NCI-H2196 treated with DMSO at 0.1 percent for 48 hours (cell line): Measurements from ENCODE around the gene FZD10.

Experiments used
- DNase-seq: peaks from one replicate; lab custom pipeline; 2025; ENCODE audit not compliant: unreplicated experiment; lab: John Stamatoyannopoulos, UW

Gene FZD10

GRCh38 chr12:130162267-130162666 is at the start of gene FZD10:
Gene FZD10 (plus strand): TSS chr12:130162464. CDS start chr12:130162943, 479 bp downstream.
- no peak for DNase-seq

DNA sequence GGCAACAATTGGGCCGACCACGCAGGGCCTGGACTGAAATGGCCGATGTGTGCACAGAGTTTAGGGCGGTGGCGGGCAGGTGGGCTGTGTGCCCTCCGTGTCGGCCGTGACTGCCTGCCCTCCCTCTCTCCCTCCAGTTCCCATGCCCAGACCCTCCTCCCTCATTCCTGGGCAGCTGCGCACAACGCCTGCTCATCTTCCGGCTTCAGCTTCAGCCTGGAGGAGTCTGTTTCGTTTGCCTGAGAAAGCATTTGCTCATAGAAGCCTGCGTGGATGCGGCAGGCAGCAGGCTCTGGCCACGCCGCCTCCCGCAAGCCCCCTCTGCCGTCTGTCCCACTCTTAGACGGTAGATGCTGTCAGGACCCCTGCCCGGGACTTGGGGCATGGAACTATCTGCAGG is 47.3 kb upstream of the FZD10 start:
- no peak for DNase-seq

DNA sequence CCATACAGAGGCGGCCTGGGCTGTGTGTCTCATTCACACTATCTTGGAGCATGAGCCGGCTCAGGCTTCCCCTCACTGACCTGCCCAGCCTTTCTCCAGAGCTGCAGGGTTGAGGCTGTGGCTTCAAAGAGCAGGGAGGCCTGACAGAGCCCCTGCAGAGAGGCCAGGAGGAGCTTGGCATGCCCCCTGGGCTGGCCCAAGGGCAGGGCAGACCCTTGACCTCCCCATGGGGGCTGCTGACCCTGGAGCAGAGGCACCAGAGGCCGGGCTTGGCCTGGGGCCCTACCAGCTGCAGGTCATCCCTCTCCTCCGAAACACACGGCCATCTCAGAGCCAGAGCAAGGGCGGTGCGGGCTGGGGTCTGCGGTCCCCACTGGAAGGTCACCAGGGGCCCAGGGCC is 46.6 kb upstream of the FZD10 start:
- no peak for DNase-seq

GRCh38 chr12:130116791-130117190 is 45.5 kb upstream of the FZD10 start:
- no peak for DNase-seq

GRCh38 chr12:130117233-130117632 is 45.0 kb upstream of the FZD10 start:
- no peak for DNase-seq

- no peak for DNase-seq
These were observed 44.6 kb upstream of the FZD10 start for GRCh38 chr12:130117701-130118100.

DNA sequence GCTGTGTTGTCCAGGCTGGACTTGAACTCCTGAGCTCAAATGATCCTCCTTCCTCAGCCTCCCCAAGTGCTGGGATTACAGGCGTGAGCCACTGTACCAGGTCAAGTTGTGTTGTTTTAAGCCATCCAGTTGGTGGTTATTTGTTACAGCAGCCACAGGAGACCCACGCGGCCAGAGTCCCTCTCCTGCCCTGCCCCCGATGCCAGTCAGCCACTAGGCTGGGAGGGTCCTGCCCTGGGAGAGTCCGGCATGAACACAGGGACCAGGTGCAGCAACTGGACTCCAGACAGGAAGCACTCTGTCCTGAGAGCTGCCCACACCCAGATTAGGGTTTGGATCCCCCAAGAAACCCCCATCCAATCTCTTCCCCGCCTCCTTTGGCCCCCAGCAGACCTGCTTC is 44.1 kb upstream of the FZD10 start:
- DNase-seq: no peak

- no peak for DNase-seq
These were observed 42.9 kb upstream of the FZD10 start for GRCh38 chr12:130119241-130119861.

DNA sequence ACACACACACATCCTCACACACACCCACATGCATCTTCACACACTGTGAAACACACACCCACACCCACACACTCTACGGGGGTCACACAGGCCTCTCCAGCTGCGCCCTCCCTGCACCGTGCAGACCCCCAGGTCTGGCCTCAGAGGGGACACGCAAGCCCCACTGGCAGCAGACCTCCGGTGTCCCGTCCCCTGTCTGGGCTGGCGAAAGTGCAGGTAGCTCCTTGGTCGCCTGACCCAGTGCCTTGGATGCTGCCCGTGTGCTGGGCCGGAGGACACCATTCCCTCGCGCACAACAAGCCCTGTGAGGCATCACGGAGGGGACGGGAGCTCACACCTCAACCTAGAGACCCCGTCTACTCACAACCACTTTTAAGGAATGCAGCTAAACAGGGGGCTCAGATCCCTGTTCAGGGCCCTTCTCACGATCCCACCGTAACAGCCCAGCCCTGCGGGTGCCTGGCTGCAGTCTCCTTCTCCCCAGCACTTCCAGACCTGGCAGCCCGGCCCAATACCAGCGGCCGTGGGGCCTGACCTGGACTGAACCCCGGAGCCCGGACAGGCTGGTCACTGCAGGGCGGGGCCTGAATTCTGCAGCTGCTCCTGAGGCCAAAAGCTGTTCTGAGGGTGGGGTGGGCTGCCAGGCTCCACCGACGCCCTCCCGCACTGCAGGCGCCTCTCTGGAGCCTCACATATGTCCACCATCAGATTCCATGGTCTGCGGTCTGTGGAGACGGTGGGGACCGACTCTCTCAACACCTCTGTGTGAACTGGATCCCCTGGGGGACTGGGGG is 42.1 kb upstream of the FZD10 start:
- no peak for DNase-seq

DNA sequence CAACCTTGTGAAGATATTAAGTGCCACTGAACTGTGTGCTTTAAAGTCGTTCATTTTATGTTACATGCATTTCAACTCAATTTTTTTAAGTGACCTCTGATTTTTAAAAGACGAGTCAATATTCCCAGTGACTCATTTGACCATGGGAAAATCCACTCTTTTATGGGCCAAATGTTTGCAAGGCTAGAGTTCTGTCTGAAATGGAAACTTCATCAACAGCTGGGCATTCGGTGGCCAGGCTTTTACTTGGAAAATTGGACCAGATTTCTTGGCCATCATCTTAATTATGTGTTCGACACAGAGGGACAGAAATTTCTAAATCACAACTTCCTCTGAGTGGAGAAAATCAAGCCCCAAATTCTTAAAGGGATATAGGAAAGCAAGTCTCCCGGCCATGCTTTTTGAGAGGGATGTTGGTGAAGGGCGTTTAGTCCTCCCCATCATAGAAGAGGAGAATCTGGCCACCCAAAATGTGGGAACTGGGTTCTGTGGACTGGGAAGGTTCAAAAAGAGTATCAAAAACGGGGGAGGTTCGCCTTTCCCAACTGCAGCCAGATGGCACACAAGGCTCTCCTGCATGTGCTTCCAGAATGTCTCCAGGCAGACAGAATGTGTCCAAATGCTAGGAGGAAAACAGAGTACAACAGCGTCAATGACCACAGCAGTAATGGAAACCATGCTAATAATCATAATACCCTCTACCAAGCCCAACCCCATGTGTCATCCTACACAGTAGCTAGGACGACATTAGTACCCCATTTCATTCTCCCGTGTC is 40.9 kb upstream of the FZD10 start:
- no peak for DNase-seq

DNA sequence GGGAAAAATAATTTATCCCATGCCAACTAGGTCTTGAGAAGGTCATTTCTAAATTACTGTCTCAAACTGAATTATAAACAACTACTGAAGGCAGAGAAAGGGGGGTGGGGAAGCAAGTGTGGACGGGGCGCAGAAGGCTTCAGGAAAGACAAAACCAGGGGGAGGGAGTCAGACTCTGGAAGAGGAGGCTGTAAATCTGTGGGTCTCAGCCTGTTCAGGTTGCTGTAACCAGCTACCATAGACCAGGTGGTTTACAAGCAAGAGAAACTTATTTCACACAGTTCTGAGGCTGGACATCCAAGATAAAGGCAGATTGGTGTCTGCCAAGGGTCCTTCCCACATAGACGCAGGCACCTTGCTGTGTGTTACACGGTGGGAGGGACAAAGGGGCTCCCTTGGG is 39.9 kb upstream of the FZD10 start:
- DNase-seq: no peak

- no peak for DNase-seq
These were observed 38.2 kb upstream of the FZD10 start for GRCh38 chr12:130124106-130124505.

DNA sequence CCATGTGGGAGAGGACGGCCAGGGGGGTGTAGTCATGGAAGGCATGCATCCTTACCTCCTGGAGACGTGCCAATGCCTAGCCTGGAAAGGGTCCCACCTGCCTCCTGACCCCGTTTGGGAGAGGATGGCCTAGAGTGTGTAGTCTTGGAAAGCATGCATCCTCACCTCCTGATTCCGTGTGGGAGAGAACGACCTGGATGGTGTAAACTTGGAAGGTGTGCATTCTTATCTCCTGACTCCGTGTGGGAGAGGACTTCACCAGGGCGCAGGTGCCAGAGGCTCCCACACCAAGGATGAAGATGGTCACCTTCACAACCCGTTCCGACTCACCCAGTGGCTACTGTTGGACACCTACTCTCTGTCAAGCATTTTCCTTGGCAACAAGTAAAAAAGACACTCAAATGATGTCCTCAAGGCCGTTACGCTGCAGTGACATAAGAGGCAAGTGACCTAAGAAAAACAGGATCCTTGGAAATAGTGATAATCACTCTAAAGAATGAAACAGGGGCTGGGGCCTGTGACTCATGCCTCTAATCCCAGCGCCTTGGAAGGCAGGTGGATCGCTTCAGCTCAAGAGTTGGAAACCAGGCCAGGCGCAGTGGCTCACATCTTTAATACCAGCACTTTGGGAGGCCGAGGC is 37.5 kb upstream of the FZD10 start:
- no peak for DNase-seq

- DNase-seq: no peak
These were observed 36.2 kb upstream of the FZD10 start for GRCh38 chr12:130126023-130126432.

DNA sequence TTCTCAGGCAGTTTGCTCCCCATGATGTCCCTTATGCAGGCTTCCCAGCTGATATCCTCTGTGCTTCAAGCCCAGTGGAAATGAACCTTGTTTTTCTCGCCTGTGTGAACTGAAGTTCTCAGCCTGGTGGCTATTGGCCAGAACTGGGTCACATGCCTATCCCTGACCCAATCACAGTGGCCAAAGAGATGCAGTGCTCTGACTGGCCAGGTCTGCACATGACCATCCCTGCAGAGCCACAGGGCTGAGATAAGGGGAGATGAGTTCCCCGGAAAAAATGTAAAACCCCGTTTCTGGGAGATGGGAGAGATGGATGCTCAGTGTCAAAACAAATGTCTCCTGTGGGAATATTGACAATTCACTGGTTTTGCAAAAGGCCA is 34.7 kb upstream of the FZD10 start:
- peak; percentile 6 for DNase-seq

DNA sequence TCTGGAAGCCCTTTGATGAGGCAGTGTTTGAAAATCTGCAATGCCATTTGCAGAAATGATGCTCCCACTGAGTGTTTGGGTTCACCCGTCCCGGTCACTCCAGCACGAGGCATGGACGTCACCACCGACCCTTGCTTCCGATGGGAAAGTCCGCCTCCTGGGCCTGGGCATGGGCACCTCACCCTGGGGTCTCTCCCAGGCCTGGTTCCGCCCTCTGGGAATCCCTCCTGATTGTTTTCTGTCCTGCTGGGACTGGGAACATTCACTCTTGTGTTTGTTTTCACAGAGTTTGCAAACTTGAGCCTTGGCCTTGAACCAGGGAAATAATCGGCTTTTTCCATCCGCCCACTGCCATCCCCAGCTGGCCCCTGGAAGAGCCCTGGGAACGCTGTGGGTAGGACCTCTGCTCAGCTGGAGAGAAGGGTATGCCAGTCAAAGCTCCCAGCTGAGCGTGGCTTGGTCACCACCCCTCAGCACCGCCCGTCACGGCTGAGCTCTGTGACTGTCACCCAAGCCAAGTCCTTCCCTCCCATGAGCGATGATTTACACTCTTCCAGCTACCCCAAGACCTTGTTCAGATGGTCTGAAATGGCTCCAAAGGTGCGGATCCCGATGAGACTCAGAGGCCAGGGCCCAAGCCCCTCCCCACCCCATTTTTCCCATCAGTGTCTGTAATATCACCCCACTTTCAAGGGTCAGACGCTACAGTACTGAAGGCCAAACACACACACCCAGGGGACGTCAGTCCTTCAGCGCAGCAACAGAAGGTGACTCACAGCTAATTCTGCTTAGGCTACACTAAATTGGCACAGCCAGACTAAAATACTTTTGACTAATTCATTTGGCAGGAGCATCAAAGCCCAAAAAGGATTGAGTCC is 34.1 kb upstream of the FZD10 start:
- DNase-seq: peak; percentile 47

DNA sequence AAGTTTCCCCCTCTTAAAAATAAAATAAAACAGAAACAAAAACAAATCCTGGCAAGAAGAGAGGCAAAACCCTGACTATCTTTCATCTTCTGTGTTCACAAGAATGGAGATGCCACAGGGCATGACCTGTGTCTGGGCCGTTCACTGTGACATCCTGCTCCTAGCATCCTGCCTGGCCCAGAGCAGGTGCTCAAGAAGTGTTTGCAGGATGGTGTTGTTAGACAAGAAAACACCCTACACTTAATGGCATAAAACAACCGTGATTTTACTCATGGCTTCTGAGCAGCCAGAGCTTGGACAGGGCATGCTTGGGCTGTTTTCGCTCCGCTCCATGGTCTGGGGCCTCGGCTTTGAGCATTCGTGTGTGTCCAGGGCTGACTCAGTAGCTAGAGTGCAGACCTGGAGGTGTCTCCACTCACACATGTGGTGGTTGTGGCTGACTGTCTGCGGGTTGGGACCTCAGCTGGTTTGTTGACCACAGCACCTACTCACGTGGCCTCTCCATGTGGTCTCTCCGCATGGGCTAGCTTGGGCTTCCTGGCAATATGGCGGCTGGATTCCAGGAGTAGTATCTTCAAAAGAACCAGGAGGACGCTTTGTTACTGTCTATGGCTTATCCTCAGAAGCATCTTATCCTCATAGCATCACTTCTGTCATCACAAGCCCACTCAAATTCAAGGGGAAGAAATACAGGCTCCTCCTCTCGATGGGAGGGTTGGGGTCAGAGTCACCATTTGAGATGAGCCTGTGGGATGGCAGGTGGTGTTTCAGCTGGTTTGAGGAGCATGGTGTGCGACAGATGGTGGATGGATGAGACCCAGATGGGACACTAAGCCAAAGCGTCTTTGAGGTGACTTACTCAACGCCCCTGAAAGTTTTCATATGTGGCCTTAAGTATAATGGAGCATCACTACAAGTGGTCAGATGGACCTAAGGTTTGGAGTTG is 33.2 kb upstream of the FZD10 start:
- peak; percentile 47 for DNase-seq

DNA sequence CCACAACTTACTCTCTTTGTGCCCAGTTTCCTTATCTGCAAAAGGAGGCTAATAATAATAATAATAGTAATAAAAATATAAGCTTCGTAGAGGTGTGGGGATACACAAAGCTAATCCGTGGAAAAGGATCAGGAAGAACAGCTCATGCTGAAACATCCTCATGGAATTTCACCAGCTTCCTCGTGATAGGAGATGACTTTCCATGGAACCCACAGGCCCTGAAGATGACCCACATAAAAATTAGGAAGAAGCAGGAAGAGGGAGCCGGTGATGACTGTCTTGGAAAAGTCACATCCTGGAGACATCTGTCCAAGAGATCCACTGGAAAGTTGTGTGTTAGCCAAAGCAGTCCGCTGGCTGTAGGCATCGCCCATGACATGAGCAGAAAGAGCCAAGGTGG is 31.9 kb upstream of the FZD10 start:
- DNase-seq: no peak

- no peak for DNase-seq
These were observed 31.2 kb upstream of the FZD10 start for GRCh38 chr12:130131025-130131424.
